HG03045 (cell line): Measurements from ENCODE around the gene HEXD.
"Not testable (repeated sequence)": the region's sequence is repeated elsewhere in the genome, so short reads cannot be mapped to it uniquely, and the experiment has no call there.

Source experiments
- ATAC-seq: cut with Tn5 transposase; IDR thresholded peaks from one replicate; pipeline ENCODE4 v1.9.1; 2021; ENCODE audit warnings: mild to moderate bottlenecking, moderate library complexity; ENCODE audit not compliant: unreplicated experiment

Gene HEXD

DNA sequence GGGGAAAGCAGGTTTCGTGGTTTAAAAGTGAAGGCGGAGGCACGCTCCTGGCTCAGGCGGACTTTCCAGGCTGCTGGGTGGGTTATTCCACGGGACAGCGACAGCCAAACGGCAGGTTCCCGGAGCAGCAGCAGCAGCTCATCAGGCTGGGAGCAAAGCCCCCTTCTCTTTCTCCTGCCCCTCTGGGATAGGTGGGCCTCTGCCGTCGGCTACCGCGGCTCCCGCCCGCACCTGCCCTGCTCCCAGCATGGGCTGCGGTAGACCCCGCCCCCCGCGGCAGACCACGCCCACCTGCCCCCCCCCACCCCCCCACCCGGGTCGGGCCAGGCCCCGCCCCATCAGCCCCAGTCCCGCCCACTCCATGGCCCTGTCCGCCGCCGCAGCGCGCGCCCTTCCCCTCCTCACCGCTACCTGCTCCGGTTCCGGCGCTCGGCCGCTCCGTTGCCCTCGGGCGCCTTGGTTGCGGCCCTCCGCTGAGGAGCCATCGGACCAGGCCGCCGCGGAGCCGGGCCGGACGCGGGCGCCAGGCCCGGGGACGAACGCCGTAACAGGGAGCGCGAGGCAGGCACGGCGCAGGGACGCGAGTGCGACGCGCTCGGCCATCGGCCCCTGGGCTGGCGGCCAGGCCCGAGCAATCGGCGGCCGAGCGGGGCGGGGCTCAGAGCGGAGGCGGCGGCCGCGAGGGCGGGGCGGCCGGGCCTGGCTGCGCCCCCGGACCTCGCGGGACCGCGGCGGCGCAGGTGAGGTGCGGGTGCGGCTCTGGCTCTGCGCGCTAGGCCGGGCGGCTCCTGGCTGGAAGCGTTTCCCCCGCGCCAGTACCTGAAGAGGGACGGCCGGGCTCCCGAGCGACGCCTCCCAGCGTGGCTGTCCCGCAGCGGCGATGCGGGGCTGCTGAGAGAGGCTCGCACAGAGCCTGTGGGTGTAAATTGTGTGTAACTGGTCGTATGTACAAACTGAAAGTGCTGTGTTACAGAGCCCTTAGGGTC, at the start of gene HEXD, which contains the start of gene OGFOD3:
Gene HEXD, plus strand, starts transcription at position 347 of the 986 bp plus-strand sequence. CDS start 1,453 bp downstream, outside the sequence.
Gene OGFOD3, minus strand, starts transcription at position 586 of the 986 bp plus-strand sequence. Its CDS starts 101 bp downstream, at position 485.
- ATAC-seq, result peak; percentile 87

DNA sequence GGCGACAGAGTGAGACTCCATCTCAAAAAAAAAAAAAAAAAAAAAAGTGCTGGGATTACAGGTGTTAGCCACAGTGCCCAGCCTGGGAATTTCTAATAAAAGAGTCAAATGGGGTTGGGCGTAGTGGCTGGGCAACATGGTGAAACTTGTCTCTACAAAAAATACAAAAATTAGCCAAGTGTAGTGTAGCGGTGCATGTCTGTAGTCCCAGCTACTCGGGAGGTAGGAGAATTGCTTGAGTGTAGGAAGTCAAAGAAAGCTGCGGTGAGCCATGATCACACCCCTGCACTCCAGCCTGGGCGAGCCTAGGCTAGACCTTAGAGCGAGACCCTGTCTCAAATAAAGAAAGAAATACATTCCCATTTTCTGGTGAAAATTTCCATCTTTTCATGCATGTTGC, 48.9 kb upstream of the HEXD start:
- ATAC-seq, result no peak

- ATAC-seq, result no peak
Observed at GRCh38 chr17:82370471-82371332, 47.4 kb upstream of the HEXD start.

- ATAC-seq, result no peak
Observed at GRCh38 chr17:82371333-82372248, 46.6 kb upstream of the HEXD start, which contains the start of gene UTS2R. Gene UTS2R, plus strand, starts transcription at chr17:82371765. Its CDS starts 2,560 bp downstream, at chr17:82374325.

GRCh38 chr17:82372249-82373071, 45.7 kb upstream of the HEXD start:
- no peak for ATAC-seq

GRCh38 chr17:82373072-82373452, 45.1 kb upstream of the HEXD start:
- not testable (repeated sequence) for ATAC-seq

DNA sequence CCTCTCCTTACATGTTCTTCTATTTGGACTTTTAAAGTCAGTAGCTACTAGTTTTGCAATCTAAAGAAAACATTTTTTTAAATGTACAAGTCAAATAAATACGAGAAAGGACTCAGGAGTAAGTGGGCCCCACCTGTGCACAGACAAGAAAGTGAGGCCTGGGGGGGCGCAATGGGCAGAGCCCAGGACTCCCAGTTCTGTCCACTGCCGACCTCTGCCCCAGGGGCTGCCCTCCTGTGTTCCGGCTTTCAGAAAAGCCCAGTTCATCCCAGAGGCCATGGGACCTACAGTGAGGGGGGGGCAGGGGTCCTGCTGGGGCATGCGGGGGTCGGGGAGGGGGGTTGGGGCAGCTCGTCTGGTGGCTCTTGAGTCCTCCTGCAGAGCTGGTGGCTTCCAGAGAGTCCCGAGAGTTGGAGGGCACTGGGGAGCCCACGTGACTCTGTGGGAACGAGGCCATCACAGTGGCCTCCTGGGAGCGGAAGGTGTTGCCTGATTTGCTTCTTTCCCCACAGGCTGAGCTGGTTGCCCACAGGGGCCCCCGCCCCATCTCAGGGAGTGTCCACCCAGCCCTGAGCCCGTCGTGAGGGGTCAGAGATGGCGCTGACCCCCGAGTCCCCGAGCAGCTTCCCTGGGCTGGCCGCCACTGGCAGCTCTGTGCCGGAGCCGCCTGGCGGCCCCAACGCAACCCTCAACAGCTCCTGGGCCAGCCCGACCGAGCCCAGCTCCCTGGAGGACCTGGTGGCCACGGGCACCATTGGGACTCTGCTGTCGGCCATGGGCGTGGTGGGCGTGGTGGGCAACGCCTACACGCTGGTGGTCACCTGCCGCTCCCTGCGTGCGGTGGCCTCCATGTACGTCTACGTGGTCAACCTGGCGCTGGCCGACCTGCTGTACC, 44.2 kb upstream of the HEXD start:
- ATAC-seq, result no peak

DNA sequence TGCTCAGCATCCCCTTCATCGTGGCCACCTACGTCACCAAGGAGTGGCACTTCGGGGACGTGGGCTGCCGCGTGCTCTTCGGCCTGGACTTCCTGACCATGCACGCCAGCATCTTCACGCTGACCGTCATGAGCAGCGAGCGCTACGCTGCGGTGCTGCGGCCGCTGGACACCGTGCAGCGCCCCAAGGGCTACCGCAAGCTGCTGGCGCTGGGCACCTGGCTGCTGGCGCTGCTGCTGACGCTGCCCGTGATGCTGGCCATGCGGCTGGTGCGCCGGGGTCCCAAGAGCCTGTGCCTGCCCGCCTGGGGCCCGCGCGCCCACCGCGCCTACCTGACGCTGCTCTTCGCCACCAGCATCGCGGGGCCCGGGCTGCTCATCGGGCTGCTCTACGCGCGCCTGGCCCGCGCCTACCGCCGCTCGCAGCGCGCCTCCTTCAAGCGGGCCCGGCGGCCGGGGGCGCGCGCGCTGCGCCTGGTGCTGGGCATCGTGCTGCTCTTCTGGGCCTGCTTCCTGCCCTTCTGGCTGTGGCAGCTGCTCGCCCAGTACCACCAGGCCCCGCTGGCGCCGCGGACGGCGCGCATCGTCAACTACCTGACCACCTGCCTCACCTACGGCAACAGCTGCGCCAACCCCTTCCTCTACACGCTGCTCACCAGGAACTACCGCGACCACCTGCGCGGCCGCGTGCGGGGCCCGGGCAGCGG, 43.4 kb upstream of the HEXD start:
- ATAC-seq, result no peak

GRCh38 chr17:82375359-82376041, 42.6 kb upstream of the HEXD start:
- ATAC-seq, result no peak

- no peak for ATAC-seq
Observed at GRCh38 chr17:82376042-82376730, 42.0 kb upstream of the HEXD start.

DNA sequence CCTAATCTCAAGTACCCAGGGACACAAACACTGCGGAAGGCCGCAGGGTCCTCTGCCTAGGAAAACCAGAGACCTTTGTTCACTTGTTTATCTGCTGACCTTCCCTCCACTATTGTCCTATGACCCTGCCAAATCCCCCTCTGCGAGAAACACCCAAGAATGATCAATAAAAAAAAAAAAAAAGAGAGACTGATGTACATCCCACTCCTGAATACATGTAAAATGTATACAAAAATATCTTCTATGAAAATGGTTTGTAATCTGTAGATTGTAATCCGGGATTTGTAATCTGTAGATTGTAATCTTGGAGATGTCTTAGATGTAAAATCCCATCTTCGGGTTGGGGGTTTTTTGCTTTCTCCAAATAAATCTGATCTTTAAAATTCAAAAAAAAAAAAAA, 40.9 kb upstream of the HEXD start:
- not testable (repeated sequence) for ATAC-seq

GRCh38 chr17:82377924-82378740, 40.0 kb upstream of the HEXD start:
- ATAC-seq, result no peak

DNA sequence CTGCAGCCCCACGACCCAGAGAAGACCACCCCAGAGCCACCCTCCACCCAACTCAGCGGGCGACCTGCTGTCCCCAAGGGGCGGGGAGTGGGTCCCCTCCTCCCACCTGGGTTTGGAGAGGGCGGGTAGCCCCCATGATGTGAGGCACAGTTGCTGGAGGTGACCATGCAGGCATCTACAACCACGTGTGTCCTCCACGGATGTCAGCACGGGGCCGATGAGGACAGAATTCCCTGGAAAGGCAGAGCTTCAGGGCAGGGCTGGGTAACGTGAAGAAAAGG, 39.5 kb upstream of the HEXD start:
- ATAC-seq, result no peak

- ATAC-seq, result no peak
Observed at GRCh38 chr17:82380860-82381702, 37.1 kb upstream of the HEXD start.

- ATAC-seq, result not testable (repeated sequence)
Observed at GRCh38 chr17:82381703-82382009, 36.5 kb upstream of the HEXD start.
